ENCODE measurements around the gene LRFN4. TPM values are rescaled to one million over a fixed set of nuclear protein-coding genes. Genes with fewer than 3 reads are reported as not detected.

Gene LRFN4
- total RNA-seq, 1 experiment from 2014 or later: 56.7 TPM

DNA sequence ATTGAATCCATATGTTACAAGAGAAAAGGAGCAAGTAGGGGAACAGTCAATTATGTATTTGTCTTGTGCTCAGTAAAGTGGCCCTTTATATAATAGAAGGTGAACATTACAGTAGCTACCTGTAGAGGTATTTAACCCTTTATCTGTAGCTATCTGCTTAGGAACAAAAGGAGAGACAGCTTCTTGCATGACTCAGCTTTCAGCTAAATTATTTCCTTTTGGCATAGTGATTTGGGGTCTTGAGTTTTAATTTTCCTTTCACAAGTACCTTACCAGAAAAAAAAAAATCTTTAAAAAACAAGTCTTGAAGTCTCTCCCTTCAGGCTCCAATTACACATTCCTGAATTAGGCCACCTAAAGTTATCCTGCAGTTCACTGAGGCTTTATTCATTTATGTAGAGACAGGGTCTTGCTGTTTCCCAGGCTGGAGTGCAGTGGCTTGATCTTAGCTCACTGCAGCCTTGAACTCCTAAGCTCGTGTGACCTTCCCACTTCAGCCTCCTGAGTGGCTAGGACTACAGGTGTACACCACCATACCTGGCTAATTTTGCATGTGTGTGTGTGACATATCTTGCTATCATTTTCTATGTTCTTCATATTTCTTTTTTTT lies 46.2 kb upstream of the LRFN4 start:
- intact Hi-C loops (cut with micrococcal nuclease; ENCODE audit: unreplicated experiment) (no loop called here), in situ Hi-C loops (cut with HindIII; ENCODE audit: low pct_unique_long_range_greater_than_20kb, low sequenced_read_pairs) (no loop called here)
- TF ChIP-seq TCF7L2 (IDR thresholded peaks at IDR 0.05; ENCODE audit: low read depth, low read length): no peak
- no peak for TF ChIP-seq POLR2AphosphoS5 (IDR thresholded peaks at IDR 0.05; ENCODE audit: low read depth, low read length)
- TF ChIP-seq, protein P1, sequence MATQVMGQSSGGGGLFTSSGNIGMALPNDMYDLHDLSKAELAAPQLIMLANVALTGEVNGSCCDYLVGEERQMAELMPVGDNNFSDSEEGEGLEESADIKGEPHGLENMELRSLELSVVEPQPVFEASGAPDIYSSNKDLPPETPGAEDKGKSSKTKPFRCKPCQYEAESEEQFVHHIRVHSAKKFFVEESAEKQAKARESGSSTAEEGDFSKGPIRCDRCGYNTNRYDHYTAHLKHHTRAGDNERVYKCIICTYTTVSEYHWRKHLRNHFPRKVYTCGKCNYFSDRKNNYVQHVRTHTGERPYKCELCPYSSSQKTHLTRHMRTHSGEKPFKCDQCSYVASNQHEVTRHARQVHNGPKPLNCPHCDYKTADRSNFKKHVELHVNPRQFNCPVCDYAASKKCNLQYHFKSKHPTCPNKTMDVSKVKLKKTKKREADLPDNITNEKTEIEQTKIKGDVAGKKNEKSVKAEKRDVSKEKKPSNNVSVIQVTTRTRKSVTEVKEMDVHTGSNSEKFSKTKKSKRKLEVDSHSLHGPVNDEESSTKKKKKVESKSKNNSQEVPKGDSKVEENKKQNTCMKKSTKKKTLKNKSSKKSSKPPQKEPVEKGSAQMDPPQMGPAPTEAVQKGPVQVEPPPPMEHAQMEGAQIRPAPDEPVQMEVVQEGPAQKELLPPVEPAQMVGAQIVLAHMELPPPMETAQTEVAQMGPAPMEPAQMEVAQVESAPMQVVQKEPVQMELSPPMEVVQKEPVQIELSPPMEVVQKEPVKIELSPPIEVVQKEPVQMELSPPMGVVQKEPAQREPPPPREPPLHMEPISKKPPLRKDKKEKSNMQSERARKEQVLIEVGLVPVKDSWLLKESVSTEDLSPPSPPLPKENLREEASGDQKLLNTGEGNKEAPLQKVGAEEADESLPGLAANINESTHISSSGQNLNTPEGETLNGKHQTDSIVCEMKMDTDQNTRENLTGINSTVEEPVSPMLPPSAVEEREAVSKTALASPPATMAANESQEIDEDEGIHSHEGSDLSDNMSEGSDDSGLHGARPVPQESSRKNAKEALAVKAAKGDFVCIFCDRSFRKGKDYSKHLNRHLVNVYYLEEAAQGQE (IDR thresholded peaks at IDR 0.05; ENCODE audit: insufficient read depth in 1 of 2, low read depth in 2 of 2, low read length in 1 of 2): no peak
- TF ChIP-seq, protein P2, sequence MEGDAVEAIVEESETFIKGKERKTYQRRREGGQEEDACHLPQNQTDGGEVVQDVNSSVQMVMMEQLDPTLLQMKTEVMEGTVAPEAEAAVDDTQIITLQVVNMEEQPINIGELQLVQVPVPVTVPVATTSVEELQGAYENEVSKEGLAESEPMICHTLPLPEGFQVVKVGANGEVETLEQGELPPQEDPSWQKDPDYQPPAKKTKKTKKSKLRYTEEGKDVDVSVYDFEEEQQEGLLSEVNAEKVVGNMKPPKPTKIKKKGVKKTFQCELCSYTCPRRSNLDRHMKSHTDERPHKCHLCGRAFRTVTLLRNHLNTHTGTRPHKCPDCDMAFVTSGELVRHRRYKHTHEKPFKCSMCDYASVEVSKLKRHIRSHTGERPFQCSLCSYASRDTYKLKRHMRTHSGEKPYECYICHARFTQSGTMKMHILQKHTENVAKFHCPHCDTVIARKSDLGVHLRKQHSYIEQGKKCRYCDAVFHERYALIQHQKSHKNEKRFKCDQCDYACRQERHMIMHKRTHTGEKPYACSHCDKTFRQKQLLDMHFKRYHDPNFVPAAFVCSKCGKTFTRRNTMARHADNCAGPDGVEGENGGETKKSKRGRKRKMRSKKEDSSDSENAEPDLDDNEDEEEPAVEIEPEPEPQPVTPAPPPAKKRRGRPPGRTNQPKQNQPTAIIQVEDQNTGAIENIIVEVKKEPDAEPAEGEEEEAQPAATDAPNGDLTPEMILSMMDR (IDR thresholded peaks at IDR 0.05): no peak
- TF ChIP-seq SIN3A (IDR thresholded peaks at IDR 0.05; ENCODE audit: borderline replicate concordance, insufficient read depth, low read depth, low read length): no peak
- H3K27me3 ChIP-seq (ENCODE audit: control insufficient read depth, insufficient read depth, low read length): no peaks in the 10 kb centered on the region
- no peak overlapping the region for H3K27ac ChIP-seq (ENCODE audit: low read length)
- DNase-seq (ENCODE audit: low read depth, low spot score): no peak
- no peak overlapping the region for H3K4me3 ChIP-seq (ENCODE audit: low read depth in 2 of 2, low read length in 2 of 2)
- CTCF ChIA-PET: interaction anchor here (0.5 kb wide), 1 partner anchor 86 kb away, joined by 3 read pairs; no protein-coding TSS in a partner anchor
- no peaks in the 10 kb centered on the region for H3K9me3 ChIP-seq (ENCODE audit: control insufficient read depth, insufficient read depth, low read depth, low read length)
- BruUV-seq (replicated peaks): no TSS peak
- H3K36me3 ChIP-seq (ENCODE audit: control insufficient read depth, insufficient read depth, low read length): no peaks in the 10 kb centered on the region
- POLR2A ChIA-PET: interaction anchor here (0.7 kb wide), 1 partner anchor 330 kb away, joined by 3 read pairs; the partner anchor contains the start of gene DPP3
- no peaks in the 10 kb centered on the region for H3K4me1 ChIP-seq (ENCODE audit: control insufficient read depth, insufficient read depth, low read length)
- no peak for ATAC-seq

DNA sequence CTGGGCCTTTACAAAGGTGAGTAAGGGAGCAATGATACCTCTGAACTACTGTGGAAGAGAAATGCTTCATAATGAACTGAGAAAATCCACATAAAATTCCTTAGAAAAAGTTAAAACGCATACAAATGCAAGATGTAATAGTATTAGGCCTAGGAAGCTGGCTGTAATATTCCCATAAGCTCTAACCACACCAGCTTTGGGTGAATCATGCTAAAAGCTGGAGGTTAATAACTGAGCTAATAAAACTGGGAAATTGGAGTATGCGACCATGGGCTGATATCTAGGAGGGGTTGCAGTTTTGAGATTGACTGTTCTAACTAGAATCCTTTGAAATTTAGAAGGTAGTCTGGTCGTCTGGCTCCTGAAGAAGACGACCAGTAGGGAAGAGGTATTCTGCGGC lies 42.2 kb upstream of the LRFN4 start:
- in situ Hi-C loops (cut with HindIII; ENCODE audit: low pct_unique_long_range_greater_than_20kb, low sequenced_read_pairs): no loop called here
- DNase-seq (ENCODE audit: low read depth, low spot score): no peak
- CTCF ChIA-PET: no interaction called here

More for the DNA sequence above, 42.2 kb upstream of the LRFN4 start:
- no peak overlapping the region for H3K27ac ChIP-seq (ENCODE audit: low read length)
- POLR2A ChIA-PET: interaction anchor here (0.5 kb wide), 1 partner anchor 127 kb away, joined by 10 read pairs; no protein-coding TSS in a partner anchor
- intact Hi-C loops (cut with micrococcal nuclease; ENCODE audit: unreplicated experiment): no loop called here
- TF ChIP-seq TCF7L2 (IDR thresholded peaks at IDR 0.05; ENCODE audit: low read depth, low read length) (no peak), SIN3A (IDR thresholded peaks at IDR 0.05; ENCODE audit: borderline replicate concordance, insufficient read depth, low read depth, low read length) (no peak), POLR2AphosphoS5 (IDR thresholded peaks at IDR 0.05; ENCODE audit: low read depth, low read length) (no peak)
- TF ChIP-seq, protein P2 (IDR thresholded peaks at IDR 0.05): no peak
- TF ChIP-seq, protein P1 (IDR thresholded peaks at IDR 0.05; ENCODE audit: insufficient read depth in 1 of 2, low read depth in 2 of 2, low read length in 1 of 2): no peak
- H3K9me3 ChIP-seq (ENCODE audit: control insufficient read depth, insufficient read depth, low read depth, low read length): no peaks in the 10 kb centered on the region
- no peak for ATAC-seq
- BruUV-seq (replicated peaks): no TSS peak
- H3K4me3 ChIP-seq (ENCODE audit: low read depth in 2 of 2, low read length in 2 of 2): no peak overlapping the region
- H3K36me3 ChIP-seq (ENCODE audit: control insufficient read depth, insufficient read depth, low read length): no peaks in the 10 kb centered on the region
- H3K27me3 ChIP-seq (ENCODE audit: control insufficient read depth, insufficient read depth, low read length): no peaks in the 10 kb centered on the region
- no peaks in the 10 kb centered on the region for H3K4me1 ChIP-seq (ENCODE audit: control insufficient read depth, insufficient read depth, low read length)
